Hematopoietic multipotent progenitor cell treated with erythropoietin and hydrocortisone succinate and interleukin-3 and kit ligand, for 15 days (in vitro differentiated cells): Measurements from ENCODE around the gene DYRK4.

Experiments
- DNase-seq: peaks from one replicate; pipeline ENCODE4 v3.0.0-alpha.2; 2015; ENCODE audit warnings: low spot score

Gene DYRK4

DNA sequence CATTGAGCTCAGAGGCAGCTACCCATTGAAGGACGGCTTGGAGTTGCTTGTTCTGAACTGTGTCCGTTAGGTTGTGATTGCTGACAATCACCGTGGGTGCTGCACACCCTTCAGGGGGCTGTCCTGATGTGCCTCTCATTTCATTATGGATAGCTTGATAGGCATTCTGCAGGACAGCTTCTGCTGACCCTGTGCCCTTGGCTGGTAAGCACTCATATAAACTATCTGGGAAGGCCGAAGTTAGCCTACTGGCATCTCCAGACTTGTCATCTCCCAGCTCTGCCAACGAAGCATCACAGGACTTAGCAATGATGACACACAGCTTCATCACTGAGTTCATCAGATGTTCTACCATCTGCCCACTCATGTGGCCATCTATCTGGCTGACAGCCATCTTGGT is 64.5 kb downstream of the DYRK4 start:
- DNase-seq = no peak

DNA sequence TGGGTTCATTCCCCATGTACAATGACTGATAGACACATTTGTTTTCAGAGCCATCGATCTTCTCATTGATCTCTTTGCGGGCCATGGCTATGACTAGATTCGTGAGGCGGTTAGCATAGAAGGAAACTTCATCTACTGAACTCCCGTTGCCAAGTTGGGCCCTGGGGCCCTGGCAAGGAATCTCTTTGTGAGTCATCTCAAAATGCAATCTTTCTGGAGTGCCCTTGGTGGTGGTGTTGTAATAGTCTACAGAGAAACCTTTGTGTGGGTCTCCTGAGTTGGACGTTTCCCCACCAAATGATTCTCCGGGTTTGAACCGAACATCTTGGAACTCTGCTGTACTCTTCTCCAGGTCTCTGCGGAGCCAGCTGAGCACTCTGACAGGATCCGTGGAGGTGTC is 66.4 kb downstream of the DYRK4 start:
- DNase-seq = no peak

DNA sequence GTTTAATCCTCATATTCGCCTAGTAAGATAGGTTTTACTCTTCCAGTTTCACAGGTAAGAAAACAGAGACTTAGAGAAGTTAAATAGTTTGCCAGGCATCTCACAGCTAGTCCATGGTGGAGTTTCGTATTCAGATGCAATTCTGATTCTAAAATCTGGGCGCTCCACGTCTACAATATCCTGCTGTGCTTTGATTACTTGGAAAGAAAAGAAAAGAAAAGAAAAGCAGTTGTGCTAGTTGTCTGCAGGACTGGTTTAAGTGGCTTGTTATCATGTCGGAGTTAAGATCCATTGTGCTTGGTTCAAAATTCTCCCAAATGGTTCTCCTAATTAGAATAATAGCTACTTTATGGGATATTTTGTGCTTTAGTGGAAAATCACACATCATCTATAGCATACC is 68.3 kb downstream of the DYRK4 start:
- DNase-seq = no peak

DNA sequence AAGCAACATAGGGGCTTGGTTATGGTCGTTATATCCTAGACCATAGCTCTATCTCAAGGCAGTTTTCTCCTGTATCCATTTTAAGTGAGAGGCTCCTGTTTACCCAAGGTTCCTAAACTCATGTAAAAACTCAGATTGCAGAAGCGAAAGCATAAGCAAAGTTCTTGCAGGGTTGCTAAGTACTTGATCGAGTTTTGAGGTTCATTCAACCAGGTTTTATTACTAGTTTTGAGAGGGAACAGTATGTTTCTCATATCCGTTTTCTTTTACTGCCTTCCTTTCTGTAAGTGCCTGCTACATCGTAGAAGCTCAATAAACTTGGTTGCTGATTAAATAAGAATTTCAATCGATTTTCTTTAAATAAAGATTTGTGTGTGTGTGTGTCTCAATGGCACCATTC is 81.7 kb downstream of the DYRK4 start:
- DNase-seq = no peak

DNA sequence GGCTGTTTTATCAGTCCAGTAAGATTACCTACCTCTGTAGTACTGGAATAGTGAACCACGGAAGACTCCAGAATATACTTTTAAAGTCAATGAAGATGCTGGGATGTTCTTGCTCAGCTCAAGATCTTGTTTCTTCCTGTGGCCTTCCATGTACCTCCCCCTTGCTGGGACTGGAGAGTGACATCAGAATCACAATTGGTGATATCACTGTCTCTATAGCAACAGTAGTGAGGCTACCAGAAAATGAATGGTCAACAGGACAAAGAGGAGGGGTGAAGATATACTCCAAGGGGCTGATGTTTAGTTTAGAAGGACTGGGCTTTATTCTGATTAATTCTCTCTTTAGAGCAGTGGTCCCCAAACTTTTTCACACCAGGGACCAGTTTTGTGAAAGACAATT is 83.0 kb downstream of the DYRK4 start:
- no peak for DNase-seq

DNA sequence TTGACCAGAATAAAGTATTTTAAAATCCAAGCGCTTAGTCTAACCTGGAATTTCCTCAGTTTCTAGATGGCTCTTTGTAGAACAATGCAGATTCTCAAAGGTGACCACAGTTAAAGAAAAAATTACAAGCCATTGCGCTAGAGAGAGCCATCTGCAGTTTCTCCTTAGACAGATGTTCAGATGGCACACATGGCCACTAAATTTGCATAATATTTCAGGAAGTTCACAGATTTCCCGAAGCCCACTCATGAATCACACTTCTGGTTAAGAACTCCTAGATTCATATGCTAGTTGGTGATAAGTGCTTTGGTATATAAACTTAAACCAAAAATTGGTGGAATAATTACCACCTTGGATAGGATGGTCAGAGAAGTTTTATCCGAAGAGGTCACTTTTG is 86.1 kb downstream of the DYRK4 start:
- DNase-seq = no peak

DNA sequence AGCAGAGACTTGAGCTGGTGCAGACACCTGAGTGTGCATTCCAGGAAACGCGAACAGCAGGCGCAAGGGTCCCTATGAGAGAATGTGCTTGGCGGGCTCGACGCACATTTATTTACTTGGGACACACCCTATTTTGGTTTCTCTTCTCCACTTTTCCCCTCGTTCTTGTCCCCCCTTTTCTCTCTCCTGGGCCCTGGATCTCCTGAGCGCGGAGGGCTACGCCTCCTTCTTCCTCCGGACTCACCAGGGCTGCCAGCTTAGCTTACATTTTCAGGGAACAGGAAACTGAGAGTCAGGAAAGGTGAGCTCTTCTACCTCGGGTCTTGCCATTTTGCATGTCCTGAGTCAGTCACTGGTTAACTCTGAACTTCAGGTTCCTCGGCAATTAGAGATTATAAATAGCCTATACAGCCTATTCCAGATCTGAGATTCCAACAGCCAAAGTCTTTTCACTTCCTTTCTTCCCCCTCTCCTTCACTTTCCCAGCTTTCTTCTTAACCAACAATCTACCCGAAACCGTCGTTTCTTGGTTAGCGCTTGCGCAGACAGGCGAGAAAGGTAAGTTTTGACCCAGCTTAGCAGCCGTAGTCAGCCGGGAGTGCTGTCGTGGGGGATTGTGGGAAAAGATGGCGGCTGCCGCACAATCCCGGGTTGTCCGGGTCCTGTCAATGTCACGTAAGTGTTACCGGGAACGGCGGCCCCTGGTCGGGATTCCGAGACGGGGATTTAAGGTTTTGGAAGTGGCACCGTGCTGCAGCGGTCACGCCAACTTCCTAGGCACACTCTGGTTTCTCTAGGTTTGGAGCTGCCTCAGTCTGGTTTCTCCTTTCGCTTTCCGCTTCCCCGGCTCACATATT is 86.7 kb downstream of the DYRK4 start, which contains the start of the genes AKAP3 and NDUFA9:
Gene AKAP3 (minus strand): TSS at position 551 of the 857 bp plus-strand sequence. CDS start 10,855 bp downstream, outside the sequence.
Gene NDUFA9 (plus strand): TSS at position 614 of the 857 bp plus-strand sequence. CDS start 13 bp downstream, at position 627.
- DNase-seq = peak; percentile 79

DNA sequence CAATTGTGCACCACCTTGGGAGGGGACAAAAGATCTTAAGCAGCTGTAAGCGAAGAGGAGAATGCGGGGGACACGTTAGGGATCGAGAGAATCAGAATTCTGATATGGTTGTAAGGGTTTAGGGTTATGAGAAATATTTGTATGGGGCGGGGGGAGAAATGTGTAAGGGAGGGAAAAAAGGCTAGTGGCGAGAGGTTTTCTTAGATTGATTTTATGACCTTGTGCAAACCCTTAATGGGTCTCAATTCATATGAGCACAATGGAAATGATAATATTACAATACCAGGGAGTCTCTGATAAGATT is 87.3 kb downstream of the DYRK4 start:
- no peak for DNase-seq

DNA sequence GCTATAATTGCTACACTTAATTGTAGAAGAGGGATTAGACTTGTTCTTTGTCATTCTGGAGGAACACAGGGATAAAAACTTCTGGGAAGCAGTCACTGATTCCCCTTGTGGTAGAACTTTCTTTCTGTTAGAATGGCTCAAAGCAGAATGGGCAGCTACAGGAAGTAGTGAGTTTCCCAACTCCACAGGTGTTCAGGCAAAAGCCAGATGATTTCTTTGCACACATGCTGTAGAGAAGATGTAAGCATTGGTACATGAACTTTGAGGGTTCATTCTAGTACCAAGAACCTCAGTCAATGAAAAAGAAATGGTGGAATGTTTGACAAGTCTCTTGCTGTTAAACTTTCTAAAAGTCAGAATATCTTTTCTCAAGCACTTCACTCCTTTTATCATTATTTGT is 91.2 kb downstream of the DYRK4 start:
- no peak for DNase-seq

DNA sequence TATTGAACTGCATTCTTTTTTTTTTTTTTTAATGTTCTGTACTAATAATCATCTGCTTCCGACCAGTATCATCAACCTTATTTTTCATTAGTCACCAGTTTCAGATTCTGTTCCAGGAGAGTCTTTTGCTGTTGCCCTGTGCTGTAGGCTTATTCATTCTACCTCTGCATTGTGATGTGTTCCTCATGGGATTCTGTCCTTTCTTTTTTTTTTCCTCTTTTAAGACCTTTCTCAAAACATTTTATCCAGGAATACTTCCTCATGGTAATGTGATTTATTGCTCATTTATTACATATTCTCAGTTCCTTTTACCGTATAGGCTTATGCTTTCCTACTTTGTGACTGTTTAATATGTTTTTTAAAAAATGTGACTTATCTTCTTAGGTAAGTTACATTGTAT is 91.7 kb downstream of the DYRK4 start:
- DNase-seq = no peak
